Suprapubic skin (tissue), 4 donors: ENCODE measurements around the gene SULT1A1.

Source experiments
- CTCF ChIP-seq, 2 donors: fragments of 200-600 bp in 1 of 2; fragments of 450-650 bp in 1 of 2; sonication (generic) in 1 of 2; IDR thresholded peaks; one replicate each; pipeline ENCODE4 v1.5.1; 2016 to 2019; ENCODE audit warnings: antibody characterized with exemption in 2 of 2, mild to moderate bottlenecking in 1 of 2, moderate library complexity in 1 of 2
- EP300 ChIP-seq: sonication (generic); formaldehyde crosslinking; IDR thresholded peaks from one replicate; pipeline ENCODE4 v1.6.1; 2017; ENCODE audit warnings: antibody characterized with exemption
- POLR2AphosphoS5 ChIP-seq, 3 donors: sonication (generic); formaldehyde crosslinking; IDR thresholded peaks; one replicate each; pipeline ENCODE4 v1.6.1; 2017; ENCODE audit warnings: antibody characterized with exemption in 3 of 3

- no peak for TF ChIP-seq CTCF (IDR thresholded peaks at IDR 0.05)
- TF ChIP-seq EP300: no peak
- TF ChIP-seq POLR2AphosphoS5 (IDR thresholded peaks at IDR 0.05): no peak
Observed at GRCh38 chr16:28607116-28607623, 2.7 kb downstream of the SULT1A1 start.
